ENCODE measurements around the gene FRZB.
"Not testable (repeated sequence)": the region's sequence is repeated elsewhere in the genome, so short reads cannot be mapped to it uniquely, and the experiment has no call there.

The FRZB gene

DNA sequence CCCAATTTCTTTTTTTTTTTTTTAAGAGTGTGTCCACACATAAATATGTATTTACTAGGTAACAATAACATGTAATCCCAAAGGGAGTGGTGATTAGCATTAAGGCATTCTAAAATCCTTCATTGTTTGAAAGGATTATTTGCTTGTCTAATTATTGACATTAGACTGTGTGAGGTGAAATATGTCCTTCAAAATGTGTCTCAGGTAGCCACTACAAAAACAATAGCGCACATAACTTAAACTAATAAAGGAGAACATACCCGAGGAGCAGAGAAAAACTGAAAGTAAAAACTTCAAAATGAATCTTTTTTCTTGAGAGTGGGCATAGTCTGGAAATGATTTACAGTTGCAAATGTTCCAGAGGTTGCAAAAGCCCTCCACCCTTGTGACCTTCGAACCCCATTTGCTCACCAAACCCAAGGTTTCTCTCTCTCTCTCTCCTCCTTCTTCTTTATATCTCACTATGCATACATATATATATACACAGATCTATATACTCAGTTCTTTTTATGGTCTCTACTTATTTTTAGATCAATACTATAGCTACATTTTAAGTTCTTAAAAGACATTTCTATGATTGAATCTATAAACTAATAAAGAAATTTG is 24.4 kb upstream of the FRZB start:
- no peak for DNase-seq (ENCODE audit: low read depth)

DNA sequence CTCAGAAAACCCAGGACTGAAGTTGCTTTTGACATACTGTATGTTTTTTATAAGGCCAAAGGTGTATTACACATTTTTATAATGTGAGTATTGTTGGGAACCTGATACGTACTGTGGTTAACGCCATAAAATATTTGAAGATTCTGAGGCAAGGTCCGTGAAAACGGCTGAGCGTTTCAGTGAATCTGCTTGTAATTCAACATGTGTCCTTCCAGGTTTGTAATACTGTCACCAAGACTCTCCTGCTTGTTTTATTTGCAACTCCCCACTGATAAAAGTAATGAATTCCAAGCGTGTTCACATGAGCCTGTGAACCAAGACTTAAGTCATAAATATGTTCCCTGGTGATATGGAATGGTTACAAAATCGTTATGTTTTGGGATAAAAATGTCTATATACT is 23.9 kb upstream of the FRZB start:
- DNase-seq (ENCODE audit: low read depth): no peak

DNA sequence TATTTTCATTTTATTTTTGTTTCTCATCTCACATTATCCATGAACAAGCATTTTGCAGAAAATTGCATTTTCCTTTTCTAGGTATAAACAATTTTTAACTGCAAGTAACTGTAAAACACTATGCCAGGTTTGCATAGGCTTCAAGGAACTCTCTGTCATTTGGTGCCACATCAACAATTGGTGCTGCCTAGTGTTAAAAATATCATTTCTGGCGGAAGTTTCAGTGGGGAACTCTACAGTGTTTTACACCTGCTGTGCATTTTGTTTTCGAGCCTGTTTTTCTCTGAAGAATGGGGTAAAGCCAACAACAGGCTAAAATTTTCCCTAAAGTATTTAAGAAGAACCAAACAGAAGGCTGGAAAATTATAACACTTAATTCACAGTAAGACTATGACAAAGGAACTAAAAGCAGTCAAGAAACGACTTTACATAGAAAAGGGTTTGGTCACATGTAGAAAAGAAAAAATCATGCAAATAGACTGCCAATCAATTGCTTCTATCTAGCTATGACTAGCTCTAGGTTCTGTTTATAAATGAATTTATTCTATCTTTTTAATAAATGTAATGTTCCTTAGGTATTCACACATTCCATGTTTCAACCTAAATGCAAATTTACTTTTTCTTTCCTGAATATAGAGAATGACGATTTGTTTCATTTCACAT is 21.4 kb upstream of the FRZB start:
- no peak for DNase-seq (ENCODE audit: low read depth)

DNA sequence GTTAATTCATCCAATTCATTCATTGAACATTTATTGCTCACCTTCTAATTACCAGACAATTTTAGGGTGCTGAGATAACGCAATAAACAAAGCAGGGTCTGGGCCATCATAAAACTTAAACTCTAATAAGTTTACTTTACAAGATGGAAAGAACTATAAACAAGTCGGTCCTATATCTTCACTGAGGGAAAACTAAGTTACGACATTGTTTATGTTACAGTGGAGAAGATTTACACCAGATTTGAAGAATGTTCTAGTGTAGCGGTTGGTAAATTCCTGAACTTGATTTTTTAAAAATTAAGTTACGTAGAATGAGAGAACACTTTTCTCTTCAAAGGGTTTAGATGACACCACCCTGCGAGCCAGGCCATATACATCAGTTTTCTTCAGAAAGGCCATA is 20.7 kb upstream of the FRZB start:
- DNase-seq (ENCODE audit: low read depth): no peak

DNA sequence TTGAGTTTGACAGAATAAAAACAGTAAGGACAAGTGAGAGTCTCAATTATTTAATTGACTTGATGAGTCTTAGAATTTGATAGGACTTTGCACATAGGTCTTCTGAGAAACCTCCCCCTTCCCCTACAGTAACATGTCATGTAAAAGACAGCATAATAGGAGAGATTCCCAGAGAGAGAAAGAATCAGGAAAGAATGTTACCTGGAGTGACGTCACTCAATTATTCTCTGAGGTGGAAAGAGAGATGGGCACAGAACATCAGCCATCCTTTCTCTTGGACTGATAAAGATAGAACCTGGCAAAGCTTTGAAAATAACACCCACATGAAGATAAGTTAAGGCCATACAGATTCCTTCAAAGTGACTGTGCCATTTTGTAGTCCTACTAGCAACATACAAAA is 19.3 kb upstream of the FRZB start:
- no peak for DNase-seq (ENCODE audit: low read depth)

DNA sequence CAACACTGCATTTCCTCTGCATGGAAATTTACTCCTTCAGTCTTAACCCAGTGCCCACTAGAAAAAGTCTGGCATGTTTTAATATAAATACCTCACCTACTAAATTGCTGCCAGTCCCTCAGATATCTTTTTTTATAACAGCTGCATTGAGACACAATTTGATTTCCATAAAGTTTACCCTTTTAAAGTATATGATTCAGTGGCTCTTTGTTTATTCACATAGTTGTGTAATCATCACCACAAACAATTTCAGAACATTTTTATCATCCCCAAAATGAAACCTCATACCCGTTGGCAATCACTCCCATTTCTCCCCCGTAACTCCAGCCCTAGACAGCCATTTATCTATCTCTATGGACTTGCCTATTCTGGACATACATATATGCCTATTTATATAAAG is 17.0 kb upstream of the FRZB start:
- DNase-seq (ENCODE audit: low read depth): no peak

DNA sequence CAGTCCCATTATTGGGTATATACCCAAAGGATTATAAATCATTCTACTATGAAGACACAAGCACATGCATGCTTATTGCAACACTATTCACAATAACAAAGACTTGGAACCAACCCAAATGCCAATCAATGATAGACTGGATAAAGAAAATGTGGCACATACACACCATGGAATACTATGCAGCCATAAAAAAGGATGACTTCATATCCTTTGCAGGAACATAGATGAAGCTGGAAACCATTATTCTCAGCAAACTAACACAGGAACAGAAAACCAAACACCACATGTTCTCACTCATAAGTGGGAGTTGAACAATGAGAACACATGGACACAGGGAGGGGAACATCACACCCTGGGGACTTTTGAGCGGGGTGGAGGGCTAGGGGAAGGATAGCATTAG is 13.7 kb upstream of the FRZB start:
- DNase-seq (ENCODE audit: low read depth): not testable (repeated sequence)

DNA sequence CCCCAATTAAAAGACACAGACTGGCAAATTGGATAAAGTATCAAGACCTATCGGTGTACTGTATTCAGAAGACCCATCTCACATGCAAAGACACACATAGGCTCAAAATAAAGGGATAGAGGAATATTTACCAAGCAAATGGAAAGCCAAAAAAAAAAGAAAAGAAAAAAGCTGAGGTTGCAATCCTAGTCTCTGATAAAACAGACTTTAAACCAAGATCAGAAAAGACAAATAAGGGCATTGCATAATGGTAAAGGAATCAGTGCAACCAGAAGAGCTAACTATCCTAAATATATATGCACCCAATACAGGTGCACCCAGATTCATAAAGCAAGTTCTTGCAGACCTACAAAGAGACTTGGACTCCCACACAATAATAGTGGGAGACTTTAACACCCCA is 10.2 kb upstream of the FRZB start:
- not testable (repeated sequence) for DNase-seq (ENCODE audit: low read depth)

DNA sequence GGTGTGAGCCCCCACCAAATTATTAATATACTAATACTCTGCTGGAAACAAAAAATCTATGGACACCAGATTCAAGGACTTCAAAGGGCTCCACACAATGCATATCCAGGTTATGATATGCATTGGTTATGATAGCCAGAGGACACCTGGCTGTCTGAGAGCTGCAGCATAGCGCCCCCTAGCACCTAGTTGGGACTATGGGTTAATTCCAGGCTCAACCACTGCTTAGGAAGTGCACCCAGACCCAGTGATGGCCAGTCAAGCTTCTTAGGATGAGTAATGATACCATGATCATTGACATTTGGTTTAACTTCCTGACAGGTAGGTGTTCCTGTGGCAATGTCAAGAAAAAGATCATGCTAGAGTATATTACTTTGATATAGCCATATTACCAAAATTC is 3.8 kb upstream of the FRZB start:
- no peak for DNase-seq (ENCODE audit: low read depth)

DNA sequence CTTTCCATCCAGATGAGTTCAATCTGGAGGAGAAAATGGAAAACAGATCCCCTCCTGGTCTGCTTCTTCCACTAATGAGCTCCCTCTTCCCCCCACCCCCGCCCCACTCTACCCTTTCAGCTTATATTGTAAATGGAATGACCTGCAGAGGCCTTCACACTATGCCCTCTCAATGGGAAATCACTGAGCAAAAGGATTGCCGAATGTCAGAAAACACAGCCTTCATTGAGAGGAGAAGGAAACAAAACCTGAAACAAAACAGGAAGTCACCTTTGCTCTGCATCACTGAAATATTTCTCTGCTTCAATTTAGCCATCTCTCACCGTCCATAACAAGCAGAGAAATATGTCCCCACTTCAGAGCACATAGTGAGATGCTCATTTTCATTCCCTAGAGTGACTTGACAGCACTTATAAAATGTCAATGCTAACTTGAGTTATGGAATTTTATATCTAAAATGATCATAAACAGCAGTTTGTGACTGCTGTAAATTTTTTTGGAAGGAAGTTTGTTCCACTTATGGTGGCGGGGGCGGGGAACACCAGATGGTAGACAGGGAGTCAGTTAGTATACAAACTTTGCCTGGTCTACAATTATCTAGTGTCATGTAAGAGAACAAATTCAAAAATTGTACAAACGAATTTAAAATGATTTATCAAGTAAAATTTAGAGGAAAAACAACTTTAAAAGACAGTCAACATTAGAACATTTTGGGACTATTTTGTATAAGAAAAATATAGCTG is 1.8 kb upstream of the FRZB start:
- no peak for DNase-seq (ENCODE audit: low read depth)

DNA sequence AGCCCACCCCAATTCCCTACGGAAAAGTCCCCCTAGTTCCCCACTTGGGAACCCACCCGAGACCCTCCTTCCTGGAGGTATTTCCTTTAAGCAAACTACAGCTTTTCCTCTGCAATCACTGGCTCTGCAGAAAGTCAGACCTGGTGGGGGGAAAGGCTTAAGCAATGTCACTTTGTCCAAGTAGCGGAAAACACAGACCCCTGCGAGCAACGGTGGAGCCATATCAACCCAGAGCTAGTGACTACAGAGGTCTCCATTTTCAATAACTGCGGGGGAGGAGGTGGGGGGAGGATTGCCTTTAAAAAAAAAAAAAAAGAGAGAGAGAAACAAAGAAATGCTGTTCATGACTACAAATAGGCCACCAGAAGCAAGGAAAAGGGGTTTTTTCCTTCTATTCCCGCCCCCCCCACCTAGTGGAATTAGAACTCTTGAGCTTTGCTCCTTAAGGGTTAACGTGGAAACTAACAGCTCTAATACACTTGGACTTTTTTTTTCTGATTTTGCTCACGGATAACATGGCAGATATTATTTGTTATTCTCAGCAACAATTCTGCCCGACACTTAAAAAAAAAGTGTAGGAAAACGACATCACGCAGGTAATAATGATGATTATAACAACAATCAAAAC is 1.1 kb upstream of the FRZB start:
- no peak for DNase-seq (ENCODE audit: low read depth)

DNA sequence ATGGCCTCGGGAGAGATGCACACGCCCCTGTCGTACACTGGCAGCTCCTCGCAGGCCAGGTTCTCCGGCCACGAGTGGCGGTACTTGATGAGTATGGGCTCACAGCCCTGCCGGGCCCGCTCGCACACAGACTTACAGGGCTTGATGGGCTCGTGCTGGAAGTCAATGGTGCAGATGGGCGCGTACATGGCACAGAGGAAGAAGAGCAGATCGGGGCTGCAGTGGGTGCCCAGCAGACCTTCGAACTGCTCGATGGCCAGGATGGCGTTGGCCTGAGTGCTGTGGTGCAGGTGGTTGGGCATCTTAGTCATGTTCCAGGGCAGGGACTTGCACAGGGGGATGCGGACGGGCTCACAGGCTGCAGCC is 359 bp downstream of the FRZB start:
- no peak for DNase-seq (ENCODE audit: low read depth)

DNA sequence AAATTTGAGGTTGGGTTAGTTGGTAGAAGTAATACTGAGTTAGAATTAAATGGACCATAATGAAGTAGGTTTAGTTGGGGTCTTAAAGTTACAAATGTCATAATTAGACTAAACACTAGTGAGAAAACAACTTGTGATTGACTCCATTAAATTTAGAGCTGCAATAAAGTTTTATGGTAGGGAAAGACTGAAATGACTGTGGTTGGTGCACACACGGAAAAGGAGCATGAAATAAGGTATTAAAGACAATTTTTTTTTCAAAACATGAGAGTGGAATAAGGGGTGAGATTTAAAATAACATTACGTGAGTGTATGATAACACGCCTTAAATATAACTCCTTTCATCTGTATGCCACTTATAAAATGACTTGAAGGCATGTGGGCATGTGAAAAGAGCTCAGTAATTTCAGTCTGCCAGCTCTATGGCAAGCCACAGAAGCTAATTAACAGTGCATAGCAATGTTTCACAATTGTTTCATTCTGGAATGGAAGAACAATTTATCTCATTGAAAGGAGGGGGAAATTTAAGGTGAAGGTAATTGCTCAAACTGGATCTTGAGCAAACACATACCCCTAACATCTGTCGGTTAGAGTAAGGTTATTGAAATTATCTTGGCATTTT is 1.4 kb downstream of the FRZB start:
- no peak for DNase-seq (ENCODE audit: low read depth)

DNA sequence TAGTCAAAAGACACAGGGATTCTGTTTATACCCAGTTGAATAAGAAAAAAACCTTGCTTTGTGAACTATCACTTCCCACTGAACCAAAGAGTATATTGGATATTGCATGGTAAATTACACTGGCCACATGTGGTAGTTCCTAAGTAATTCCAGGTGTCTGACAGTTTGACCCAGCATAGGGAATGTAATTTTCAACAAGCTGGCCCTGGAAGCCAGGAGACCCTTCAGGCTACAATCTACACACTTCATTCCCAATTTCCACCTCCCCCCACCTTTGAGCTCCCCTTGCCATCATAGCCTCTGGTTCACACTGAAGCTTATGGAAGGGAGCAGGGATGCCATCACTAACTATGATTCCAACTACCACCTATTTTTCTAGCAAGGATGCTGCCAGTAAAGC is 2.8 kb downstream of the FRZB start:
- DNase-seq (ENCODE audit: low read depth): no peak

DNA sequence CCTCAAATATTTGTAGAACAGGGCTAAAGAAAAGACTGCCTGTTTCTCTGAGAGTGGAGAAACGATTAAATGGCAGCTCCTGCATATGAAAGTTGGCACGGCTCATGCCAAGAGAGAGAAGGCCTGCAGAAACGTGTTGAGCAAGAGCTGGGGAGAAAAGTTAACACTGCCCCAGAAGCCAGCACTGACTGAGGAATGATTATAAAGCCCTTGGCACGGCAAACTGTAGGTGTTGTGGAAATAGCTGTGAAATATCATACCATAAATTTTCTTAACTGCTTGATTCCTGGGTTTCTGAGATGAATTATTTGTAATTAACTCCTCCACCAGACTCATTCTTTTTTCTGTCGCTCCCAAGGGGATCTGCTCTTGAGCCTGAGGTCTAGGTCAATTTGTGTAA is 4.3 kb downstream of the FRZB start:
- no peak for DNase-seq (ENCODE audit: low read depth)

DNA sequence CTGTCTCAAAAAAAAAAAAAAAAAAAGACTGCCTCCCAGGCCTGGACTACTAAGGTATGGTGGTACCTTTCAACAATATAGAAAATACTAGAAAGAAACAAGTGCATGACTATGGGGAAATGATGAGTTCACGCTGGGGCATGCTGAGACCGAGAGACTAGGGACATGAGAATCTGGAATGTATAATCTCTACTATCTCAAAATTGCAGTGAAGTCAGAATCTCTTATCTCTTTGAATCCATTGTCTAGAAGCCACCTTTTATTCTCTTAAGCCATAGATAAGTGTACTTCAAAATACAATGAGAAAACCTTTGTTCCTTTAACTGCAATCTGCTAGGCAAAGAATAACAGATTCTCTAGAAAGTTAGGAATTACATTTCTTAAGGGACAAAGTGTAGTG is 5.6 kb downstream of the FRZB start:
- DNase-seq (ENCODE audit: low read depth): no peak

DNA sequence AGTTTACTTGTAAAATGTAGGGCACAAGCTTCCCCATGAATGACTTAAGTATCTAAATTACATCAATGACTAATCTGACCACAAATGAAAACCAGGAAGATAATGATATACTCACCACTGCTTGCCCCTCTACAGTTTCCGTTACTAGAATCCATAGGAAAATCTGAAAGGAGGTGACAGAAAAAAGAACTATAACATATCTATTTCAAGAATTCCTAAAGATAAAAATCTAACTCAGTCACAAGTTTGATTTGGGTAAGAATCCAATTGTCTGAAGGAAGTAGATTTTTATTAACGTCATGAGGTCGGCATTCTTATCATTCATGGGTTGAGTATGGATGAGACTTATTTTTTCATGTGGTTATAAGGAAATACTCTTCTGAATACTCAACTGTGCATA is 7.8 kb downstream of the FRZB start:
- no peak for DNase-seq (ENCODE audit: low read depth)

DNA sequence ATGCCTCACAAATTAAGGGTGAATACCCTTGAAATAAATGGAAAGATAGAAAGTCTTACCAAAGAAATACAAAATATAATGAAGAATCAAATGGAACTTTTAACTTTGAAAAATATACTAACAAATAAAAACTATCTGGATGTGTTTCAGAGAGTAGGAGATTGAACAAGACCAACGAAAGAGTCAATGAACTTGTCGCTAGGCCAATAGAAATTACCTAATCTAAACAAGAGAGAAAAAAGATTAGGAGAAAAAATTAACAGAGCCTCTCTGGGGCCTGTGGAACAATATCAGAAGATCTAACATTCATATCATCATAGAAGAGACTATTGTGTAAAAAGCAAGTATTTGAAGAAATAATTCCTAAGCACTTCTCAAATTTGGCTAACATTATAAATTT is 11.1 kb downstream of the FRZB start:
- no peak for DNase-seq (ENCODE audit: low read depth)

DNA sequence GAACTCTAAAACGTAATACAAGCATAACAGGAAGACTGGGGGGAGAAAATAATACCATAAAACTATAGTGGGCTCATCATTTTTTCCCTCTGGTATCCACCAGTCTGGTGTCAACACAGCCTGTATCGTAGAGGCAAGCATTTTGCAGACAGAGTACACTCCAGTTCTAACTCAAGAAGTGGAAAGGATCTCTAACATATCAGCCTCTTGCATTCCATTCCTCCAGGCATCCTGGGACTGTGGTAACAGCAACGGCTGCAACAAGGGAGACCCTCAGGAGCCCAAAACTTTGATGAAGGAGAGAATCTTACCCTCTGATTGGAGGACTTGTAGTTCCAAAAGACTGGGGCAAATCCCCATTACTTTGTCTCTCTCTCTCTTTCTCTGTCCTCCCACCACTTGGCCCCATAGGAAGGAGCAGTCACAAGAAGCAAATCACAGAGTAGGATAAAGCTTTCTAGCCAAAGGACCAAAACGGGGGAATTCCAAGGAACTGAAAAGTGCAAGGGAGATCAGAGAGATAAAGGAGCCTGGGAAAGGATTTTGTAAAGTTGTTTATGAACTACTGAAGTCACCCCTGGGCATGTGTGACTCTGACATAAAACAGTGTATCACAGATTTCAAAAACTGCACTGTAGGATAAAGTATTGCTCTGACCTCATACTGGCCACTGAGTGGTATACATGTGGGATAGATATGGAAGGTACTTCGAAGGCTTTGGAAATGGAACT is 11.9 kb downstream of the FRZB start:
- no peak for DNase-seq (ENCODE audit: low read depth)

DNA sequence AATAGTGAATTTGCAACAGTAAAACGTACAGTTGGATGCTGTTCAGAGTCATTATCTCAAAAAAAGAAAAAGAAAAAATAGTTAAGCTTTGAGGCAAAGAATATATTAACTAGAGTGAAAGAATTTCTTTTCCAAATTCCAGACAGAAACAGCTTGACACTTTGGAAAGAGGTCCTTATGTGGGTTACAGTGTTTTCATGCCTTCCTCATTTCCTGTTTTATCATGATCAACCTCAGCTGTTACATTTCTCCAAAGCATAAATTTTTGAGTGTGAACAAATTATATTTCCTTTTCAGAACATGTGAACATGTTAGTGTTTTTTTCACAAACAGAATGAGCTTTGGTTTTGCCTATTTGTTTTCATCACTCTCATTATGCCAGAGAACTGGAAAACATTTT is 13.6 kb downstream of the FRZB start:
- no peak for DNase-seq (ENCODE audit: low read depth)

DNA sequence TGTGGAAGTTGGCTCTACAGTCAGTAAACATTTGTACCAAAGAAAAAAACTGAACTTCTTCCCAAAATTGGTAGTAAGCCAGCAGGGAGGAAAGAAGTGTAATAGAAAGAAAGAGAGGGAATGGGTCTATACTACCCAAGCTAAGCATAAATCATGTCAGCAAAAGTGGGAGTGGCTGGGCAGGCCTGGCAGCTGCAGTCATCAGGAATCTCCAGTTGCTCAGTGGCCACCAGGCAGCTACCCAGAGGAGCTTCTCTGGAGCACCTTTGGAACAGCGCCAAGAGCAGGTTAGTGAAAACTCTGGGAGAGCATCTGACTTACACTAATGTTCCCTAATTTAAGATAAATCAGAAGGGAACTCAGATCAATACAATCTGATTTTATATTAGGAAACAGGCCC is 14.3 kb downstream of the FRZB start:
- DNase-seq (ENCODE audit: low read depth): no peak

DNA sequence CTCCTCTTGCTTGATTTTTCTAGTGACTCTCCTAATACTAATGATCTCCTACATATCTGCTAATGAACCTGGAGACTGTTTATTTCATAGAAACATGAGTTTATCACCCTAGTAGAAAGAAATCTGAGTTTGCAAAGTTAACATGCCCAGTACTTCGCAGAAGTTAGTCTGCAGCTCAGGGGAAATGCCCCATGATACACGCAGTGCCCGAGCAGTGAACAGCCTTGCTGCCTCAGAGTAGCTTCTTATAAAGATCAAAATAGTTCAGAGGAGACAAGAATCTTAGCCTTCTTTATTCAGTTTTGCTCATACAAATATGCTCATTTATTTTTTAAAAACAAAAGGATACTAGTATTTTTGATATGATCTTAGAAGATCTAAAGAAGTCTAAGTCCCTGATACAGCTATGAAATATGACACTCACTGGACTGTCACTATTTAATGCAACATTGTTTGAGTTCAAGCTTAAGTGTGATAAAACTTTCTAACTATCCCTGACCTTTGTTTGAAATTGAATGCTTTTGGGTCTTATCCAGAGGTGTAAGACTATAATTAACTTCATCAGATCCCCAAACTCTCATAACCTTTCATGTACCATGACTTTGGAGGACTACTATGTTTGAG is 20.5 kb downstream of the FRZB start:
- DNase-seq (ENCODE audit: low read depth): no peak

All from GM04503 (cell line).